HG03565 (cell line): Measurements from ENCODE around the gene PURB.
"Not testable (repeated sequence)": the region's sequence is repeated elsewhere in the genome, so short reads cannot be mapped to it uniquely, and the experiment has no call there.

Experiments
- ATAC-seq: cut with Tn5 transposase; IDR thresholded peaks from one replicate; pipeline ENCODE4 v1.9.1; 2021; ENCODE audit warnings: mild to moderate bottlenecking, moderate library complexity; ENCODE audit not compliant: unreplicated experiment

Gene PURB

GRCh38 chr7:44854644-44855364 is 30.5 kb downstream of the PURB start:
- no peak for ATAC-seq

GRCh38 chr7:44853391-44853790 is 31.9 kb downstream of the PURB start:
- ATAC-seq: no peak

- no peak for ATAC-seq
Observed at GRCh38 chr7:44852590-44852989, 32.7 kb downstream of the PURB start.

- ATAC-seq: no peak
Observed at GRCh38 chr7:44849885-44850544, 35.3 kb downstream of the PURB start.

- ATAC-seq: no peak
Observed at GRCh38 chr7:44849259-44849884, 36.0 kb downstream of the PURB start.

- ATAC-seq: peak; percentile 82
Observed at GRCh38 chr7:44847920-44848634, 37.3 kb downstream of the PURB start, which contains the start of gene H2AZ2. Gene H2AZ2, minus strand, starts transcription at chr7:44848087. Its CDS starts 116 bp downstream, at chr7:44847971.

- peak; percentile 47 for ATAC-seq
Observed at GRCh38 chr7:44847509-44847919, 37.8 kb downstream of the PURB start.

- peak; percentile 7 for ATAC-seq
Observed at GRCh38 chr7:44846816-44847508, 38.4 kb downstream of the PURB start.

- ATAC-seq: not testable (repeated sequence)
Observed at GRCh38 chr7:44846390-44846789, 38.9 kb downstream of the PURB start.

GRCh38 chr7:44845451-44845850 is 39.9 kb downstream of the PURB start:
- ATAC-seq: no peak

- ATAC-seq: not testable (repeated sequence)
Observed at GRCh38 chr7:44843440-44843839, 41.9 kb downstream of the PURB start.

GRCh38 chr7:44842675-44843074 is 42.7 kb downstream of the PURB start:
- not testable (repeated sequence) for ATAC-seq

- ATAC-seq: no peak
Observed at GRCh38 chr7:44838751-44839150, 46.6 kb downstream of the PURB start.

GRCh38 chr7:44827567-44827966 is 57.8 kb downstream of the PURB start:
- no peak for ATAC-seq
